Subcutaneous adipose tissue (tissue), 4 donors: ENCODE measurements around the gene CCDC149. TPM values are rescaled to one million over a fixed set of nuclear protein-coding genes. Genes with fewer than 3 reads are reported as not detected.

Experiments
- CTCF ChIP-seq: fragments of 450-650 bp; IDR thresholded peaks from one replicate; pipeline ENCODE4 v1.5.1; 2016; ENCODE audit warnings: low read depth, mild to moderate bottlenecking, control low read depth, antibody characterized with exemption, moderate library complexity
- total RNA-seq, 4 donors: library from RNA; depleted of rRNA; stranded (reverse); fragments of >200 nt; gene quantifications; one replicate each; pipeline ENCODE4 v1.1.0, GENCODE V29; 2016

Gene CCDC149
- total RNA-seq, 4 donors from 2014 or later: 15.5 to 20.3 (median 18.0) TPM

GRCh38 chr4:24855741-24856140, 57.1 kb downstream of the CCDC149 start:
- TF ChIP-seq CTCF: no peak

DNA sequence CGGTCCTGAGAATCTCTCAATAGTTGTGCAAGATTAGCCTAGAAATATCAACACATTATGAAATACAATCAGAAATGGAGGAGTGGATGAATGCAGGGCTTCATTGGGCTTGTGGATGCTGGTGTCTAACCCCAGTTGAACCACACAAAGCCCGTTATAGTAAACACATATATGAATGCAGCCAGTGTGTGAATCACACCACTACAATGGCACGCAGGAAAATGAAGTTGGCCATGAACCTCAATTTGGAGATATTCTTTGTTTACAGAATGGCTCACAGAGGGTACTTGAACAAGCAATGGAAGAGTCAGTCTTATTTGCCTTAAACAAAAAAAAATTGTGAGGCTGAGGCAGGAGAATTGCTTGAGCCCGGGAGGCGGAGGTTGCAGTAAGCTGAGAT, 59.7 kb downstream of the CCDC149 start:
- no peak for TF ChIP-seq CTCF

- TF ChIP-seq CTCF: no peak
Observed at GRCh38 chr4:24850674-24851073, 62.2 kb downstream of the CCDC149 start.

DNA sequence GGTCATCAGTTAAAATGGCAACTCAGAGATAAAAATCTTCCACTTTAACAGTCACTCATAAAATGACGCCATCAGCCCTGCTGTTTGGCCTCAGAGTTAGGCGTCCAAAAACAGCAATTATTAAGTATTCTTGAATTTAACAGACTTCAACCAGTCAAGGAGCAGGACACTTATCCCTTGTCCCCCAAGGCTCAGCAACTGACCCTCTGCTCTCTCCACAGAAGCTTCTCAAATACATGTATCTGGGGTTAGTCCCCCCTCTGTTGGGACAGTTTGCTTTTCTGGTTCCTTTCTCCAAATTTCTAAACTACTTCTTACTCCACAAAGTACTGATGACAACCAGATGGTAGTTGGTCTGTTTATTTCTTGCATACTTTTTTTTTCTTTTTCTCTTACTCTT, 63.1 kb downstream of the CCDC149 start:
- no peak for TF ChIP-seq CTCF

DNA sequence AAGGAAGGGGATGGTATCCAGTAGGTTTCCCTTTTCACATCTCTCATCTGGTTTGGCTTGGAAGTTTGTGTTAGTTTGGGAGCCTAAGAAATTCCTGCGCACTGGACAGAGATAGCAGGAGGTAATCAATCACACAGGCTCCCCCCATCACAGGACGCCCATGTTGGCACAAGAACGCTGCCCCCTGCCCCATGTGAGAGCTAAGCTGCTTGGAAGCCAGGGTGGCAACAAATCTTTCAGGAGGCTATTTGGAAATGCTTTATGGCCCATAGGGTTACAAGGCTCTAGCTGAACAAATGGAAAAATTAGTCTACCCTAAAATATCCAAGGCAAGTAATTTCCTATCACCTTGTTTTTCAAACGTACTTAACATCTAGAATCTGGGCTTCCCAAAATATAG, 63.5 kb downstream of the CCDC149 start:
- no peak for TF ChIP-seq CTCF

GRCh38 chr4:24846716-24847115, 66.1 kb downstream of the CCDC149 start:
- no peak for TF ChIP-seq CTCF

- TF ChIP-seq CTCF: no peak
Observed at GRCh38 chr4:24845902-24846301, 66.9 kb downstream of the CCDC149 start.
